Body of pancreas (tissue), 4 donors: ENCODE results near the gene FAM83B. TPM values are rescaled to one million over a fixed set of nuclear protein-coding genes. Genes with fewer than 3 reads are reported as not detected.

Experiments used
- ATAC-seq: fragments of 150-250 bp; one replicate; pipeline ENCODE4 v1.9.1; 2016
- DNase-seq, 4 donors: peaks; one replicate each; pipeline ENCODE4 v3.0.0-alpha.2; 2019
- H3K27ac ChIP-seq, 4 donors: fragments of 200-600 bp; sonication (generic); 1 replicate in 3 of 4; 2 replicates in 1 of 4; pipeline versions ENCODE4 v1.5.1 to v1.6.1; 2016 to 2019; ENCODE audit warnings: mild to moderate bottlenecking in 1 of 4, mixed read lengths in 1 of 4, moderate library complexity in 1 of 4
- H3K27me3 ChIP-seq, 2 donors: fragments of 200-600 bp; sonication (generic); one replicate each; pipeline ENCODE4 v1.6.0; 2016; ENCODE audit warnings: mild to moderate bottlenecking in 1 of 2
- H3K36me3 ChIP-seq, 2 donors: fragments of 200-600 bp; sonication (generic); replicated peaks in 1 of 2; 2 replicates each; pipeline ENCODE4 v1.5.1; 2016; ENCODE audit warnings: low read depth in 2 of 2; ENCODE audit not compliant: insufficient read depth in 1 of 2
- H3K4me1 ChIP-seq: fragments of 200-600 bp; sonication (generic); one replicate; pipeline ENCODE4 v1.6.0; 2016
- H3K4me3 ChIP-seq, 2 donors: fragments of 200-600 bp; sonication (generic); 1 replicate in 1 of 2; 2 replicates in 1 of 2; pipeline ENCODE4 v1.5.1; 2016 to 2019
- H3K9me3 ChIP-seq, 3 donors: fragments of 200-600 bp; sonication (generic); 1 replicate in 2 of 3; 2 replicates in 1 of 3; pipeline ENCODE4 v1.5.1; 2016
- CTCF ChIP-seq, 7 experiments: fragments of 450-650 bp in 4 of 7; fragments of 200-600 bp in 3 of 7; sonication (generic) in 3 of 7; IDR thresholded peaks; one replicate each; pipeline ENCODE4 v1.5.1; 2016 to 2019; ENCODE audit warnings: antibody characterized with exemption in 7 of 7
- POLR2A ChIP-seq, 3 donors: fragments of 450-650 bp; IDR thresholded peaks; one replicate each; pipeline ENCODE4 v1.6.1; 2016; ENCODE audit warnings: antibody characterized with exemption in 3 of 3, mild to moderate bottlenecking in 2 of 3
- WGBS, 2 donors: methylation state at CpG; one replicate each; pipeline ENCODE4 v1.1.5; 2017; 5-methylcytosine and 5-hydroxymethylcytosine counted together
- intact Hi-C: fragments of 100-400 bp; cut with DNase I; formaldehyde crosslinking; loops from one replicate; pipeline ENCODE4 v1.15.1; 2023
- total RNA-seq, 2 donors: library from RNA; depleted of rRNA; stranded (reverse); fragments of >200 nt; gene quantifications; one replicate each; pipeline ENCODE4 v1.1.0, GENCODE V29; 2016

Gene FAM83B
- total RNA-seq, 2 donors from 2014 or later, result 3.4 to 6.9 TPM

GRCh38 chr6:54868556-54868955, 22.0 kb downstream of the FAM83B start:
- intact Hi-C loops, result no loop called here
- DNase-seq, result no peak
- no peaks in the 10 kb centered on the region for H3K27me3 ChIP-seq

GRCh38 chr6:54873599-54873998, 27.0 kb downstream of the FAM83B start:
- intact Hi-C loops, result no loop called here
- TF ChIP-seq CTCF (IDR thresholded peaks at IDR 0.05) (no peak), POLR2A (IDR thresholded peaks at IDR 0.05) (no peak)
- H3K4me1 ChIP-seq, result no peaks in the 10 kb centered on the region
- H3K27me3 ChIP-seq, result no peaks in the 10 kb centered on the region
- H3K36me3 ChIP-seq, result no peaks in the 10 kb centered on the region
- no peak for ATAC-seq
- no peak for DNase-seq
- H3K9me3 ChIP-seq, result no peaks in the 10 kb centered on the region
- no peak overlapping the region for H3K27ac ChIP-seq
- H3K4me3 ChIP-seq, result no peak overlapping the region
- 7 to 24% methylated on average over 1 of the region's 1 CpG for WGBS, 2 donors

More at GRCh38 chr6:54868556-54868955, 22.0 kb downstream of the FAM83B start:
- no peaks in the 10 kb centered on the region for H3K4me1 ChIP-seq
- H3K27ac ChIP-seq, result no peak overlapping the region
- no peaks in the 10 kb centered on the region for H3K36me3 ChIP-seq
- TF ChIP-seq POLR2A (IDR thresholded peaks at IDR 0.05), result no peak
- no peak for TF ChIP-seq CTCF (IDR thresholded peaks at IDR 0.05)
- ATAC-seq, result no peak
- no peak overlapping the region for H3K4me3 ChIP-seq
- no peaks in the 10 kb centered on the region for H3K9me3 ChIP-seq

GRCh38 chr6:54874349-54875048, 27.9 kb downstream of the FAM83B start:
- WGBS, 2 donors, result 83 to 84% methylated on average over 2 of the region's 2 CpGs
- ATAC-seq (no peak), DNase-seq (no peak)
- TF ChIP-seq CTCF (IDR thresholded peaks at IDR 0.05) (no peak), POLR2A (IDR thresholded peaks at IDR 0.05) (no peak)
- no peaks in the 10 kb centered on the region for H3K4me1 ChIP-seq
- H3K27ac ChIP-seq, result no peak overlapping the region
- no peaks in the 10 kb centered on the region for H3K9me3 ChIP-seq
- no peak overlapping the region for H3K4me3 ChIP-seq
- no peaks in the 10 kb centered on the region for H3K27me3 ChIP-seq
- no peaks in the 10 kb centered on the region for H3K36me3 ChIP-seq
- intact Hi-C loops, result no loop called here

GRCh38 chr6:54875539-54875938, 29.0 kb downstream of the FAM83B start:
- Histone ChIP-seq H3K4me1 (no peaks in the 10 kb centered on the region), H3K4me3 (no peak overlapping the region), H3K27ac (no peak overlapping the region), H3K9me3 (no peaks in the 10 kb centered on the region), H3K36me3 (no peaks in the 10 kb centered on the region), H3K27me3 (no peaks in the 10 kb centered on the region)
- no peak for TF ChIP-seq CTCF (IDR thresholded peaks at IDR 0.05)
- TF ChIP-seq POLR2A (IDR thresholded peaks at IDR 0.05), result no peak
- DNase-seq (no peak), ATAC-seq (no peak)
- 74 to 81% methylated on average over 3 of the region's 3 CpGs for WGBS, 2 donors
- intact Hi-C loops, result no loop called here

- intact Hi-C loops, result no loop called here
- Histone ChIP-seq H3K27ac (no peak overlapping the region), H3K4me1 (no peaks in the 10 kb centered on the region), H3K9me3 (no peaks in the 10 kb centered on the region), H3K36me3 (no peaks in the 10 kb centered on the region), H3K27me3 (no peaks in the 10 kb centered on the region), H3K4me3 (no peak overlapping the region)
- TF ChIP-seq POLR2A (IDR thresholded peaks at IDR 0.05) (no peak), CTCF (IDR thresholded peaks at IDR 0.05) (no peak)
- DNase-seq (no peak), ATAC-seq (no peak)
- 87 to 93% methylated on average over 8 of the region's 8 CpGs for WGBS, 2 donors
Observed at GRCh38 chr6:54876365-54876764, 29.8 kb downstream of the FAM83B start.
